NCI-H748 (cell line): ENCODE data around the gene PAM16.

Experiments
- DNase-seq: peaks from one replicate; lab custom pipeline; 2025; ENCODE audit not compliant: unreplicated experiment; lab: John Stamatoyannopoulos, UW

The PAM16 gene

DNA sequence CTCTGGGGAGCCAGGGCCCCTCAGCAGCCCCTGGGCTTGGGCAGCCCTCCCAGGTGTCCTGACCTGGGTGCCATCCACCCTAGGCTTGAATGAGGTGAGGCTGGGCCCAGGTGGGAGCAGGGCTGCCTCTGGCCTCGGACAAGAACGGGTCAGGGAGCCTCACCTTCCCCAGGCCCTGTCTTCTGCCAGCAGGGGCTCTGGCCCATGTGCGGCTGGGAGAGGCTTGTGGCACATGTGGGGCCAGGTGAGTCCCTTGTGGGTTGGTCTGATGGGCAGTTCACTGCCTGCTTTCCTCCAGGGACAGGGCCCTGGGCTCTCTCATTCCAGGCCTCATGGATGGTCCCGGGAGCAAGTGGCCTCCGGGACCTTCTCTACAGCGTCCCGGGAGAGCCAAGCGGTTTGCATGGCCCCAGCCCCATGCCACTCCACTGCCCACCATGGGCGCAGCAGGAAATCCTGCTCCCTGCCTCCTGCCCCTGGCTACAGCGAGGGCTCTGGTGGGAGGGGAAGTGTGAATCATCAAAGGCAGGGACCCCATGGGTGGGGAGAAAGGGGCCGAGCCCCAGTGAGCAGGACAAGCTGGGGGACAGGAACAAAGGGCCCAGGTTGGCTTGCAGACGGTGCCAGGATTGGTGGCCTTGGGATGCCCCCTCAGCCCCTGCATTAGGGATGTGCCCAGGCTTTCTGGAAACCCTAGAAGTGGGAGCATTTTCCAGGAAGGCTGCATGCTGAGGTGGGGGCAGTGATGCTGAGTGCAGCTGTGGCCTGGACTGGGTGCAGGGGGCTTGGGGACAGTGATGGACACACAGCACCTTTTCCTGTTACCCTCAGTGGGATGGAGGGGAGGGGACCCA is 32.7 kb upstream of the PAM16 start:
- no peak for DNase-seq

DNA sequence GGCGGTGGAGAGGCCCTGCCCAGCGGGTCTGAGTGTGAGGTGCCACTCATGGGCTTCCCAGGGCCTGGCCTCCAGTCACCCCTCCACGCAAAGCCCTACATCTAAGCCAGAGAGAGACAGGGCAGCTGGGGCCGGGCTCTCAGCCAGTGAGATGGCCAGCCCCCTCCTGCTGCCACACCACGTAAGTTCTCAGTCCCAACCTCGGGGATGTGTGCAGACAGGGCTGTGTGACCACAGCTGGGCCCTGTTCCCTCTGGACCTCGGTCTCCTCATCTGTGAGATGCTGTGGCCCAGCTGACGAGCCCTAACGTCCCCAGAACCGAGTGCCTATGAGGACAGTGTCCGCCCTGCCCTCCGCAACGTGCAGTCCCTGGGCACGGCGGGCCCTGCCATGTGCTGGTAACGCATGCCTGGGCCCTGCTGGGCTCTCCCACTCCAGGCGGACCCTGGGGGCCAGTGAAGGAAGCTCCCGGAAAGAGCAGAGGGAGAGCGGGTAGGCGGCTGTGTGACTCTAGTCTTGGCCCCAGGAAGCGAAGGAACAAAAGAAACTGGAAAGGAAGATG is 31.8 kb upstream of the PAM16 start:
- no peak for DNase-seq

DNA sequence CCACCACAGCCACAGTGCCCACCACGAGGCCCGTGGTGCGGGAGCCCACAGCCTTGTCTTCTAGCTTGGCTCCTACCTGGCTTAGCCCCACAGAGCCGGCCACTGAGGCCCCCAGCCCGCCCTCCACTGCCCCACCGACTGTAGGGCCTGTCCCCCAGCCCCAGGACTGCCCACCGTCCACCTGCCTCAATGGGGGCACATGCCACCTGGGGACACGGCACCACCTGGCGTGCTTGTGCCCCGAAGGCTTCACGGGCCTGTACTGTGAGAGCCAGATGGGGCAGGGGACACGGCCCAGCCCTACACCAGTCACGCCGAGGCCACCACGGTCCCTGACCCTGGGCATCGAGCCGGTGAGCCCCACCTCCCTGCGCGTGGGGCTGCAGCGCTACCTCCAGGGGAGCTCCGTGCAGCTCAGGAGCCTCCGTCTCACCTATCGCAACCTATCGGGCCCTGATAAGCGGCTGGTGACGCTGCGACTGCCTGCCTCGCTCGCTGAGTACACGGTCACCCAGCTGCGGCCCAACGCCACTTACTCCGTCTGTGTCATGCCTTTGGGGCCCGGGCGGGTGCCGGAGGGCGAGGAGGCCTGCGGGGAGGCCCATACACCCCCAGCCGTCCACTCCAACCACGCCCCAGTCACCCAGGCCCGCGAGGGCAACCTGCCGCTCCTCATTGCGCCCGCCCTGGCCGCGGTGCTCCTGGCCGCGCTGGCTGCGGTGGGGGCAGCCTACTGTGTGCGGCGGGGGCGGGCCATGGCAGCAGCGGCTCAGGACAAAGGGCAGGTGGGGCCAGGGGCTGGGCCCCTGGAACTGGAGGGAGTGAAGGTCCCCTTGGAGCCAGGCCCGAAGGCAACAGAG is 31.0 kb upstream of the PAM16 start:
- DNase-seq, result no peak

GRCh38 chr16:4381072-4381934 is 30.2 kb upstream of the PAM16 start:
- DNase-seq, result no peak

DNA sequence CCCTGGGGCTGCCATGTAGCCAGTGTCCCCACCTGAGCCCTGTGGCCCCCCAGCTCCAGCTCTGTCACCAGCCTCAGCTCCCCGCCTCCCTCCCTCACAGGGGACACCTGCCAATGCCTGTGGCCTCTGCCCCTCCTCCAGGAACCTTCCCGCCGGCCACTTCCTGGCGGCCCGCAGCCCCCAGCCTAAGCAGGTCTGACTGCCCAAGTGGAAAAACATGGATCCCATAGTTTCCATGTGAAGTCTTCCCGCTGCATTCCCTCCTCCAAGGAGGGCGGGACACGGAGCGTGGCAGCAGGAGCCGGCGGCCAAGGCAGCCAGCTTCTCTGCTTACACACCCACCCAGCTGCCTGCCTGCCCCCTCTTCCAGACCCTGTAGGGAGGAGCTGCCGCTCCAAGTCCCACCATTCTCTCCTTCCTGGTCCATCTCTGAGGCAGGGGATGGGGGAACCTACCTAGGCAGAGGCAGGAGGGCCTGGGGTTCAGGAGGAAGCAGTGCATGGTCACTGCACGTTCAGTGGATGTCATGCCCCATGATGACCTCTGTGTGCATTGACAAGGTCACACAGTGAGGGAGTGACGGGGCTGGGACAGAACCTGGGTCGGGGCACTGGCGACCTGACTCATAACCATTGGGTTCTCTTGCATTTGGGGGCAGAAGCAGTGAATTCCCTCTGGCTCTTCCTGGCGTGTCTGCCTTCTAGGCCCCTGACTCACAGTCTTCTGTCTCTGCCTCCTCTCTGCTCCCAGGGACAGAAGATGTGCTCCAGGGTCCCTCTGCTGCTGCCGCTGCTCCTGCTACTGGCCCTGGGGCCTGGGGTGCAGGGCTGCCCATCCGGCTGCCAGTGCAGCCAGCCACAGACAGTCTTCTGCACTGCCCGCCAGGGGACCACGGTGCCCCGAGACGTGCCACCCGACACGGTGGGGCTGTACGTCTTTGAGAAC is 29.3 kb upstream of the PAM16 start:
- DNase-seq, result no peak

- DNase-seq, result no peak
Observed at GRCh38 chr16:4378999-4379690, 28.0 kb upstream of the PAM16 start.

- no peak for DNase-seq
Observed at GRCh38 chr16:4378161-4378666, 27.1 kb upstream of the PAM16 start.

- no peak for DNase-seq
Observed at GRCh38 chr16:4377573-4378154, 26.5 kb upstream of the PAM16 start.

DNA sequence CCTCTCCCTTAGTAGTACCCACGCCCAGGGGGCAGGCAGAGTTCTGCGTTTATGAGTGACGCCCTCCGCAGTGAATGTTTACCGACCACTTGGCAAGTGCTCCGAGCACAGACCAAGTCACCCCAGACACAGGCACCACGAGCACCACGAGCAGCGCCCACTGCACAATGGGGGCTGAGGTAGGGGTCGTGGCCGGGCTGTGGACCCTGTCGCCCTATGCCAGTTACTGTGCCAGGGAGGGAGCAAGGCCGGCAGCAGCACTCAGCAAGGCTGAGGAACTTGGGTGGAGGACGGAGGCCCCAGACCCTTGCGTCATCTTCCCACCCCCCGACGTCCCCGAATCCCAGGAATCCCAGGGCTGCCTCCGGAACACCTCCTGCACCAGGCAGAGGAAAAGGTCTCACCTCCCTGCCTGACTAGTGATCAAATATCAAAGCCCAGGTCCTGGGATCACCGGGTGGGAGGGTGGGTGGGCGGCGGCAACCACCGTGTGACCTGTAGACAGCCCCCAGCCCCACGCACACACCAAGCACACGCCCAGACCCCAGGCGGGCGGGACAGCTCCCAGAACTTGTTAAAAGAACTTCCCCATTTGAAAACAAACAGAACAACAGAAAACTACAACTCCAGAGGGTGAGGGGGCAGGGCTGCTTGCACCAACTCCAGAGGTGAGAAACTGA is 25.9 kb upstream of the PAM16 start:
- no peak for DNase-seq

DNA sequence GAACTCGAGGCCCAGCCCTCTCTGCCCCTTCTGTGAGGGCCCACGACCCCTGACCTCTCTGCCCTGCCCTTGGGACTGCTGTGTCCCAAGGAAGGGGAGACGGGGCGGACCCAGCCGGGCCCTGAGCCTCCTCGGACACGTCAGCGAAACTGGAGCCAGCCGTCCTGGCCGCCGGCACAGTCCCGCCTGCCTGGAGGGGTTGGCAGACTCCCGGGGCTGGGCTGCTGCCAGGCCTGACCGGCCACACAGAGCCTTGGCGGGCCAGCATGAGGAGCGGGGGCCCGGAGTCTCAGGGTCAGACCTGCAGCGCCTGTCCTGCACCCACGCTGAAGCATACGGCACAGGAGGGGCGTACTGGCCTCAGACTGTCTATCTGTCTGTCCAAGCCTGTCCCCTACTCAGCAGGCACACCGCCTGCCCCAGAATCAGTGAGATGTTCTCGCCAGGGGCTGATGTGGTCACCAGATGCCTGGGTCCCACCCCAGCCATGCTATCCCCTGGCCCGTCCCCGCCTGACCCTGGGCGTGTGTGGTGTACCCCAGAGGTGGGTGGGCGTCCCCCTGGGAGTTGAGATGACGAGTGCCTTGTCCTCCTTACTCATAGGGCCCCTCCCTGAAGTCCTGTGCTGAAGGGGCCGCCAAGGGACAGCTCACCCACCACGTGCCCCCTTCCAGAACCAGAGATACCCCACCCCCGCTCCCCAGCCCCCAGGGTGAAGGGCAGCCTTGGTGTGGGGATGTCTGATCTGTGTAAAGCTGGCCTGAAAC is 25.2 kb upstream of the PAM16 start:
- DNase-seq, result no peak

DNA sequence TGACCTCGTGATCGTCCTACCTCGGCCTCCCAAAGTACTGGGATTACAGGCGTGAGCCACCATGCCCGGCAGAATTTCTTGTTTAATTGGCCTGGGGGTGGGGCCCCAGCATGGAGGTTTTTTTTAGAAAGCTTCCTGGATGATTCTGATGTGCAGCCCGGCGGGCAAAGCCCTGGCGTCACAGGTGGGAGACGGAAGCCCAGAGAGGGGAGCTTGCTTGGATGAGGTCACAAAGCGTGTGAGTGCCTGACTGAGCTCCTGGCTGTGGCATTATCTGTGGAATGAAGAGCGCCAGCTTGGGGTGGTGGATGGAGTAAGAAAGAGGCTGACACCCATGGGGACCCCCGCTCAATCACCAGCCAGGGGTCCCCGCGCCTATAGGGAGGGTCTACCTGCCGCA is 24.6 kb upstream of the PAM16 start:
- no peak for DNase-seq

DNA sequence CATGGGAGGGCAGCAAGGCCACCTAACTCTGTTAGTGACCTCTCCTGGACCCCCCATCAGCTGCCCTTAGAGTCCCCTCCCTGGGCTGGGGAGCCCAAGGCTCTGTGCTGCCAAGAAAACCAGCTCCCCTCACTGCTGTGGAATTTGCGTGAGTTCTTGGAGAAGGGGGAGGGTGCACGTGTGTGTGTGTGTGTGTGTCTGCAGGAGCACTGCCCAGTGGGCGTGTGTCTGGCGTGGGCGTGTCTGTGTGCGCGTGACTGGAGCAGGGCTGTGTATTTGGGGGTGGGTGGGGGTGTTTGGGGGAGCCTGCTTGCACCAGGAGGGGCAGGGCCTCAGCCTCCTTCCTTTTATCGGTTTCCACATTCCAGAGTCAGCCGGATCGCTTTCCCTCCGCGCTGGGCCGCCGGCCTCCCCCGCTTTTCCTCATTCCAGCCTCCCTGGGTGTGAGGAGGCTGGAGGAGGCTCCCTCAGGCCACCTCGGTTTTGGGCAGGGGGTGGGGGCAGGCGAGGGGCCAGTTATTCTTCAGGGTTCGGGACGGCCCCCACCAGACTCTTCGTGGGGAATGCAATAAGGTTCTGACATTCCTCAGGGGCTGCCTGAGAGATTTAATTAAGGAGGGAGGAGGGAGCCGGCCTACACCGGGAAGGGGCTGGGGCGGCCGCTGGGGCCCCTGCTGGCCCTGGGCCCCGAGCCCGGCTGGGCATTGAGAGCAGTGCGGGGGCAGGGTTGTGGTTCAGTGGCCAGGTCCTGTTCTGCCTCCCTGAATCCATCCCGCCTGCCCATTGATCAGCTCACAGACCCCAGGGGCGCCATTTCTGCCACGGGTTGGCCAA is 23.0 kb upstream of the PAM16 start:
- DNase-seq, result no peak

DNA sequence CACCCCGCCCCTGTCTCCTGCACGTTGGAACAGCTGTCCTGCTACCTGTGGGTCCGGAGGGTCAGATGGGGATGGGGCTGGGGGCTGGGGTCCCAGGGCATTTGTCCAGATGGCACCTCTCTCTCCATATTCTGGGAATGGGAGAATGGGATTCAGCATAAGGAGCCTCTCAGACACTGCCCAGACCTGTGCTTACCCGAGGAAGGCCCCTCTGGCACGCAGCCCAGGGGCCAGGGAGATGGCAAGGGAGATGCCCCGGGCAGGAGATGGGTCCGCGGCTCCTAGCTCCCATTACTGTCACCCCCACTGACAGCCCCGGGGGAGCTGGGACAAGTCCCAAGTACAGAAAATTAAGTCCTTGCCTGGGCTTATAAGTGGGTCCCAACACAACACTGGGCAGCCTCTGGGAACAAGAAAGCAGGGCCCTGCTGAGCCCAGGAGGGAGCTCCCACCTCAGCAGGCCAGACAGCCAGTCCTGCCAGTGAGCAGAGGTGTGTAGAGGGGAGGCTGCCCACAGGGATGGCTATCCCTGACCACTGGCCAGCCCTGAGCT is 22.3 kb upstream of the PAM16 start:
- DNase-seq, result no peak

GRCh38 chr16:4372578-4373355 is 21.6 kb upstream of the PAM16 start:
- peak; percentile 4 for DNase-seq

- no peak for DNase-seq
Observed at GRCh38 chr16:4372001-4372577, 21.0 kb upstream of the PAM16 start.
